Upper lobe of right lung (tissue), 1 donor: ENCODE data around the gene SHQ1. TPM values are rescaled to one million over a fixed set of nuclear protein-coding genes. Genes with fewer than 3 reads are reported as not detected.

Experiments used
- ATAC-seq: fragments of 200-7000 bp; cut with Tn5 transposase; one replicate; pipeline ENCODE4 v1.9.1; 2020; ENCODE audit warnings: mild to moderate bottlenecking, moderate library complexity
- DNase-seq: peaks from one replicate; pipeline ENCODE4 v3.0.0-alpha.2; 2020
- H3K27ac ChIP-seq: fragments of 200-600 bp; one replicate; pipeline ENCODE4 v1.8.0; 2022
- H3K27me3 ChIP-seq: fragments of 200-600 bp; one replicate; pipeline ENCODE4 v1.8.0; 2022; ENCODE audit warnings: mild to moderate bottlenecking
- H3K36me3 ChIP-seq: fragments of 200-600 bp; one replicate; pipeline ENCODE4 v1.8.0; 2022
- H3K4me1 ChIP-seq: fragments of 200-600 bp; one replicate; pipeline ENCODE4 v1.8.0; 2022
- H3K4me3 ChIP-seq: fragments of 200-600 bp; one replicate; pipeline ENCODE4 v1.8.0; 2022; ENCODE audit warnings: mild to moderate bottlenecking
- H3K9me3 ChIP-seq: fragments of 200-600 bp; one replicate; pipeline ENCODE4 v1.8.0; 2022
- CTCF ChIP-seq: fragments of 200-600 bp; IDR thresholded peaks from one replicate; pipeline ENCODE4 v1.8.0; 2022; ENCODE audit warnings: antibody characterized with exemption
- intact Hi-C: fragments of 100-400 bp; cut with DNase I; formaldehyde crosslinking; loops from one replicate; pipeline ENCODE4 v1.11.0; 2022
- total RNA-seq: library from RNA; stranded (reverse); fragmentation: NEBNext Ultra II Directional; extraction: Animal tissue kit (Norgen Biotek cat#: 25700); gene quantifications from one replicate; pipeline ENCODE4 v1.2.1, GENCODE V29; 2021
- donor health status: DM: no; HTN: yes; CAD: no; lungs with severe emphysema.

Gene SHQ1
- total RNA-seq, 1 donor from 2014 or later, result 17.3 TPM

GRCh38 chr3:72818092-72818773 lies 30.0 kb downstream of the SHQ1 start:
- H3K36me3 ChIP-seq, result peaks cover 12% of the 10 kb centered on the region
- H3K9me3 ChIP-seq, result no peaks in the 10 kb centered on the region
- TF ChIP-seq CTCF, result peak; percentile 59
- intact Hi-C loops, result no loop called here
- H3K27me3 ChIP-seq, result no peaks in the 10 kb centered on the region
- DNase-seq (no peak), ATAC-seq (peak; percentile 51)
- no peak overlapping the region for H3K4me3 ChIP-seq
- H3K4me1 ChIP-seq, result peaks cover 24% of the 10 kb centered on the region
- H3K27ac ChIP-seq, result no peak overlapping the region

DNA sequence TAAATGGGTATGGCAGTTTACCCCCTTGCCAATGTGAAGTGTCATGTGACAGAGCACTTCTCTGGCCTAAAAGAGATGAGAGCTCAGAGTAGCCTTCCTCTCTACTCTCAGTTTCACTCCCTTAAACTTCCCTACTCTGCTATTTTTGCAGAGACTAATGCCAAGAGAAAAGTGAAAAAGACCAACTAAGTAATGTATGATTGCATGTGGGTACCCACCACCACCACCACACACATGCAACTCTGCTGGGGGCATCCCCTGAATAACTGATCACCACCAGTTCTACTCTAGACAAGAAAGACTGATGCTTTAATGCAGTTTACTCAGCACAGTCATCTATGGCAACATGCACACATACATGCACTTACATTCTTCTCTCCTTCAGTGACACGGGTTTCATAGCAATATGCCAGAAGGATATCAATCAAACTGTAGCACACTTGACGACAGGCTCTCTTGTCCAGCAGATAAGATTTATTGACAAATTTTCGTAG lies 31.3 kb downstream of the SHQ1 start:
- H3K36me3 ChIP-seq, result peaks cover 10% of the 10 kb centered on the region
- no peaks in the 10 kb centered on the region for H3K9me3 ChIP-seq
- no peaks in the 10 kb centered on the region for H3K27me3 ChIP-seq
- intact Hi-C loops, result no loop called here
- DNase-seq (no peak), ATAC-seq (no peak)
- H3K27ac ChIP-seq, result no peak overlapping the region
- H3K4me3 ChIP-seq, result no peak overlapping the region
- TF ChIP-seq CTCF, result no peak
- H3K4me1 ChIP-seq, result peaks cover 20% of the 10 kb centered on the region

DNA sequence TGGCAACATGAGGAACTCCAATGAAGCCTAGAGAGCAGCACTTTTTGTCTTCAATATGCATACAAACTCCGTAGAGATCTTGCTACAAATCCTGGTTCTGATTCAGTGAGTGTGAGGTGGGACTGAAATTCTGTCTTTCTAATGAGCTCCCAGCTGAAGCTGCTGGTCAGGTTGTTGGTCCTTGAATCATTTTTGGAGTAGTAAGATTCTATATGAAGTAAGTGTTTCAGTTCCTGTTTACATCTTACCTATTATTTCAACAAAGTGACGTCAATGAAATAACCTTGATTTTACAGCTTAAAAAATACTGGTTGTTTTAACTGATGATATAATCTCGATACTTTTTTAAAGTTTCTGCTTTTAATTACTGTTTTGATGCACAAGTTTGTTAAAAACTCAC lies 33.9 kb downstream of the SHQ1 start:
- ATAC-seq (no peak), DNase-seq (no peak)
- intact Hi-C loops, result no loop called here
- Histone ChIP-seq H3K36me3 (peaks cover 10% of the 10 kb centered on the region), H3K9me3 (no peaks in the 10 kb centered on the region), H3K4me3 (no peak overlapping the region), H3K4me1 (peaks cover 10% of the 10 kb centered on the region), H3K27me3 (no peaks in the 10 kb centered on the region), H3K27ac (no peak overlapping the region)
- no peak for TF ChIP-seq CTCF

GRCh38 chr3:72812201-72812600 lies 36.0 kb downstream of the SHQ1 start:
- no peak for ATAC-seq
- DNase-seq, result no peak
- intact Hi-C loops, result no loop called here
- Histone ChIP-seq H3K27ac (no peak overlapping the region), H3K4me1 (peaks cover 10% of the 10 kb centered on the region), H3K9me3 (no peaks in the 10 kb centered on the region), H3K4me3 (no peak overlapping the region), H3K27me3 (no peaks in the 10 kb centered on the region), H3K36me3 (peaks cover 10% of the 10 kb centered on the region)
- no peak for TF ChIP-seq CTCF

DNA sequence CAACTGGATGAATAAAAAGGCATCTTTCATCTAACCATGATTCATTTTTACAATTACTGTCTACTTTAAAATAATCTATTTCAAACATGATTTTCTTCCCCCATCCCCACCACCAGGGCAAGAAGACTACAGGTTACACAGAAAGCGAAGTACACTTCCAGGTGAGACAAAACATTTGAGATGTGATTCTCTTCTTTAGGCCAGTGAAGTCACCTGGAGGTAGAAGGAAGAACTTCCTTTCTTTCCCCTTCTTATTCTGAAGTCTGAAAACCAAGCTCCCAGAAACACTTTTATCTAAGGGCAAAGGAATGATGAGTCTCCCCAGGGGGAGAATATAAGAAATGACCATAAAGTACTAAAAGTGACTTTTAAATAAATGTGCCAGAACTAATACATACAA lies 36.7 kb downstream of the SHQ1 start:
- no peak for ATAC-seq
- no peak for DNase-seq
- no peak overlapping the region for H3K4me3 ChIP-seq
- no peak overlapping the region for H3K27ac ChIP-seq
- H3K4me1 ChIP-seq, result peaks cover 10% of the 10 kb centered on the region
- peaks cover 10% of the 10 kb centered on the region for H3K36me3 ChIP-seq
- intact Hi-C loops, result no loop called here
- no peaks in the 10 kb centered on the region for H3K9me3 ChIP-seq
- no peak for TF ChIP-seq CTCF
- H3K27me3 ChIP-seq, result no peaks in the 10 kb centered on the region
